A549 (cell line): ENCODE measurements around the gene EXOSC5.
A peak's percentile ranks its signal among the peaks of the same experiment; 100 is the strongest.

Experiments
- CBX2 ChIP-seq: fragments of 200-600 bp; sonication (generic); IDR thresholded peaks from 2 replicates; pipeline ENCODE4 v1.6.1; 2016; ENCODE audit warnings: low read depth, mild to moderate bottlenecking, borderline replicate concordance
- CEBPB ChIP-seq, 2 experiments: fragments of >200 bp in 1 of 2; sonication (Bioruptor Twin) in 1 of 2; formaldehyde crosslinking in 1 of 2; IDR thresholded peaks; 2 replicates each; pipeline ENCODE4 v1.6.1; 2012 to 2016
- MAFK ChIP-seq: fragments of 450-650 bp; IDR thresholded peaks from 2 replicates; pipeline ENCODE4 v1.6.1; 2014; ENCODE audit not compliant: partially characterized antibody
- MYC ChIP-seq: IDR thresholded peaks from 2 replicates; pipeline ENCODE4 v1.6.1; 2012; ENCODE audit warnings: mild to moderate bottlenecking, inconsistent platforms, low read length, improper control_type of control experiment, borderline replicate concordance
- NPAS2 ChIP-seq: fragments of 250-450 bp; sonication (Bioruptor Pico); IDR thresholded peaks from 2 replicates; pipeline ENCODE4 v1.8.0; 2022; ENCODE audit warnings: mild to moderate bottlenecking, moderate library complexity, borderline replicate concordance
- POLR2A ChIP-seq: IDR thresholded peaks from 2 replicates; pipeline ENCODE4 v1.6.1; 2012; ENCODE audit warnings: mild to moderate bottlenecking, low read length
- SMC3 ChIP-seq: fragments of >200 bp; sonication (Bioruptor Twin); formaldehyde crosslinking; IDR thresholded peaks from 3 replicates; pipeline ENCODE4 v1.6.1; 2018; ENCODE audit warnings: inconsistent platforms
- TF ChIP-seq, protein P1 (sequence below): fragments of >200 bp; sonication (Bioruptor Twin); formaldehyde crosslinking; IDR thresholded peaks from 3 replicates; pipeline ENCODE4 v1.5.1; 2016
- TF ChIP-seq, protein P2 (sequence below): IDR thresholded peaks from 2 replicates; pipeline ENCODE4 v1.6.1; 2012; ENCODE audit warnings: low read depth, borderline replicate concordance
- TF ChIP-seq, protein P3 (sequence below): fragments of 150-350 bp; IDR thresholded peaks from 2 replicates; pipeline ENCODE4 v1.6.1; 2014; ENCODE audit warnings: low read depth, mild to moderate bottlenecking, low read length
- TF ChIP-seq, protein P4 (sequence below): fragments of 450-650 bp; IDR thresholded peaks from 2 replicates; pipeline ENCODE4 v1.6.1; 2014; ENCODE audit warnings: antibody characterized with exemption

DNA sequence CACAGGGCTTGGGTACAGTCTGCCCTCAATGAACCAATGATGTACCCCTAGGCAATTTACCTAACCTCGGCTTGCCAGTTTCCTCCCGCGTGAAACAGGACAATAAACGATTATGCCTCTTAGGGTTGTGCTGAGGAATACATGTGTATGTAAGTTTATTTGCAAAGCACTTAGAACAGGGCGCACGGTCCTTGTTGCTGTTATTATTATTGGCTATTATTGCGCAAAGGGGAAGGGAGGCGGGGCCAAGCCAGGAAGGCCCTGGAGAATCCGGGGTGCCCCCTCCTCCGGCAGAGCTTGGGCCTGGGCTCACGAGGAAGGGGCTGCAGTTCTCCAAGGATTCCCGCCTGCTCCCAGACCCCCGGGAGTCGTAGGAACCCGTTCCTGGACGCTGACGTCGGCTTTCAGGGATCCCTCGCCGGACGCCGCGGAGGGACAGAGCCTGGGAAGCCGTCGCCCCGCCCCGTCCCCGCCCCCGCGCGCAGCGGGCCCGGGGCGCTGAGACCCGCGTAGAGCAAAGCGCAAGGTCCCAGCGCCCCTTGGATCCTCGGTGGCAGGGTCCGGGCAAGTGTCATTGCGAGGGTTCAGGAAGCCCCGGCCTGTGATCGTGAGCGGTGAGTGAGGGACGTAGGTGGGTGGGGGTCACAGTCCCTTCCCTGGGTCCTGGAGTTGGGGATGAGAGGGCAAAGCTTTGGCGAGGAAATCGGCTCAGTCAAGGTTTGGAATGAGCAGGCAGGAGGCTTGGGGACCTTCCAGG, 20.7 kb downstream of the EXOSC5 start, which contains the start of gene TMEM91:
- TF ChIP-seq POLR2A (peak; percentile 26; the same call in 1 of the 2 replicates), MAFK (no peak), CBX2 (no peak), MYC (no peak), NPAS2 (CRISPR knock-in tag) (no peak), SMC3 (no peak), CEBPB (IDR thresholded peaks at IDR 0.05) (peak; percentile 92 to 97)
- TF ChIP-seq, protein P1, sequence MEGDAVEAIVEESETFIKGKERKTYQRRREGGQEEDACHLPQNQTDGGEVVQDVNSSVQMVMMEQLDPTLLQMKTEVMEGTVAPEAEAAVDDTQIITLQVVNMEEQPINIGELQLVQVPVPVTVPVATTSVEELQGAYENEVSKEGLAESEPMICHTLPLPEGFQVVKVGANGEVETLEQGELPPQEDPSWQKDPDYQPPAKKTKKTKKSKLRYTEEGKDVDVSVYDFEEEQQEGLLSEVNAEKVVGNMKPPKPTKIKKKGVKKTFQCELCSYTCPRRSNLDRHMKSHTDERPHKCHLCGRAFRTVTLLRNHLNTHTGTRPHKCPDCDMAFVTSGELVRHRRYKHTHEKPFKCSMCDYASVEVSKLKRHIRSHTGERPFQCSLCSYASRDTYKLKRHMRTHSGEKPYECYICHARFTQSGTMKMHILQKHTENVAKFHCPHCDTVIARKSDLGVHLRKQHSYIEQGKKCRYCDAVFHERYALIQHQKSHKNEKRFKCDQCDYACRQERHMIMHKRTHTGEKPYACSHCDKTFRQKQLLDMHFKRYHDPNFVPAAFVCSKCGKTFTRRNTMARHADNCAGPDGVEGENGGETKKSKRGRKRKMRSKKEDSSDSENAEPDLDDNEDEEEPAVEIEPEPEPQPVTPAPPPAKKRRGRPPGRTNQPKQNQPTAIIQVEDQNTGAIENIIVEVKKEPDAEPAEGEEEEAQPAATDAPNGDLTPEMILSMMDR, result no peak
- TF ChIP-seq, protein P2, sequence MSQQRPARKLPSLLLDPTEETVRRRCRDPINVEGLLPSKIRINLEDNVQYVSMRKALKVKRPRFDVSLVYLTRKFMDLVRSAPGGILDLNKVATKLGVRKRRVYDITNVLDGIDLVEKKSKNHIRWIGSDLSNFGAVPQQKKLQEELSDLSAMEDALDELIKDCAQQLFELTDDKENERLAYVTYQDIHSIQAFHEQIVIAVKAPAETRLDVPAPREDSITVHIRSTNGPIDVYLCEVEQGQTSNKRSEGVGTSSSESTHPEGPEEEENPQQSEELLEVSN, result no peak
- TF ChIP-seq, protein P3, sequence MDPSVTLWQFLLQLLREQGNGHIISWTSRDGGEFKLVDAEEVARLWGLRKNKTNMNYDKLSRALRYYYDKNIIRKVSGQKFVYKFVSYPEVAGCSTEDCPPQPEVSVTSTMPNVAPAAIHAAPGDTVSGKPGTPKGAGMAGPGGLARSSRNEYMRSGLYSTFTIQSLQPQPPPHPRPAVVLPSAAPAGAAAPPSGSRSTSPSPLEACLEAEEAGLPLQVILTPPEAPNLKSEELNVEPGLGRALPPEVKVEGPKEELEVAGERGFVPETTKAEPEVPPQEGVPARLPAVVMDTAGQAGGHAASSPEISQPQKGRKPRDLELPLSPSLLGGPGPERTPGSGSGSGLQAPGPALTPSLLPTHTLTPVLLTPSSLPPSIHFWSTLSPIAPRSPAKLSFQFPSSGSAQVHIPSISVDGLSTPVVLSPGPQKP, result no peak
- TF ChIP-seq, protein P4, sequence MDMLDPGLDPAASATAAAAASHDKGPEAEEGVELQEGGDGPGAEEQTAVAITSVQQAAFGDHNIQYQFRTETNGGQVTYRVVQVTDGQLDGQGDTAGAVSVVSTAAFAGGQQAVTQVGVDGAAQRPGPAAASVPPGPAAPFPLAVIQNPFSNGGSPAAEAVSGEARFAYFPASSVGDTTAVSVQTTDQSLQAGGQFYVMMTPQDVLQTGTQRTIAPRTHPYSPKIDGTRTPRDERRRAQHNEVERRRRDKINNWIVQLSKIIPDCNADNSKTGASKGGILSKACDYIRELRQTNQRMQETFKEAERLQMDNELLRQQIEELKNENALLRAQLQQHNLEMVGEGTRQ, result no peak
